Uterus (tissue), 2 donors: ENCODE results near the gene R3HDM2.

Experiments
- CTCF ChIP-seq, 4 experiments: fragments of 200-600 bp in 2 of 4; fragments of 450-650 bp in 2 of 4; sonication (generic) in 2 of 4; IDR thresholded peaks; one replicate each; pipeline ENCODE4 v1.5.1; 2016 to 2019; ENCODE audit warnings: antibody characterized with exemption in 4 of 4, mild to moderate bottlenecking in 2 of 4, moderate library complexity in 1 of 4
- POLR2A ChIP-seq, 2 donors: fragments of 450-650 bp; IDR thresholded peaks; one replicate each; pipeline ENCODE4 v1.6.1; 2016; ENCODE audit warnings: antibody characterized with exemption in 2 of 2, mild to moderate bottlenecking in 1 of 2, moderate library complexity in 1 of 2

- TF ChIP-seq POLR2A (IDR thresholded peaks at IDR 0.05), result no peak
- TF ChIP-seq CTCF (IDR thresholded peaks at IDR 0.05), result no peak
Observed at GRCh38 chr12:57460841-57461275, 30.0 kb upstream of the R3HDM2 start.
